Heart left ventricle (tissue), 13 donors: ENCODE data around the gene TROAP.

Experiments used
- POLR2A ChIP-seq, 2 donors: fragments of 450-650 bp; IDR thresholded peaks; one replicate each; pipeline ENCODE4 v1.6.1; 2017; ENCODE audit warnings: antibody characterized with exemption in 2 of 2, mild to moderate bottlenecking in 2 of 2, moderate library complexity in 2 of 2
- TF ChIP-seq, protein P1 (sequence below), 12 donors: fragments of 200-600 bp; sonication (generic) in 4 of 12; IDR thresholded peaks; one replicate each; pipeline versions ENCODE4 v1.5.0 to v1.8.0; 2018 to 2022; ENCODE audit warnings: antibody characterized with exemption in 12 of 12, mild to moderate bottlenecking in 5 of 12
- donor health status: ischemic (EF 13 %, LVEDD 7.1; RV severe dilation, severe dysfunction).
- donor health status: DM: no; HTN: yes; CAD: no.
- donor health status: DM: no; HTN: no; CAD: no.
- donor health status: ischemic (EF 25% LVEDD 6.9; RV normal size, moderate dysfunction).
- donor health status: ischemic (EF 25% LVEDD 5.7; RV mildly dilated, moderate dysfunction).
- donor health status: ischemic (EF 35%, LVEDD 5.7; RV mildly dilated, moderate dysfunction).
- donor health status: nonischemic (EF 11% LVEDD 7.7; RV severe dilation, severe dysfunction).
- donor health status: DM: yes; HTN: yes; CAD: no.
- donor health status: PGD.
- donor health status: ischemic (EF 29% LVEDD 5.4; RV normal size, mild dysfunction).
- donor health status: nonischemic (EF 23%, LVEDD 6.1; RV moderate dilation, normal function).

DNA sequence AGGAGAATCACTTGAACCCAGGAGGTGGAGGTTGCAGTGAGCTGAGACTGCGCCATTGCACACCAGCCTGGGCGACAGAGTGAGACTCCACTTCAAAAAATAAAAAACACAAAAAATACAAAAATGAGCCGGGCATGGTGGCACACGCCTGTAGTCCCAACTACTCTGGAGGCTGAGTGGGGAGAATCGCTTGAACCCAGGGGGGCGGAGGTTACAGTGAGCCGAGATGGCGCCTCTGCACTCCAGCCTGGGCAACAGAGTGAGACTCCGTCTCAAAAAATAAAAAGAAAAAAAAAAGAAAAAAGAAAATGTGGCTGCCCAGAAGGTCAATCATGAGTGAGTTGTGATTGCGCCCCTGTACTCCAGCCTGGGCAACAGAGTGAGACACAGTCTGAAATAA, 32.9 kb downstream of the TROAP start:
- TF ChIP-seq, protein P1, sequence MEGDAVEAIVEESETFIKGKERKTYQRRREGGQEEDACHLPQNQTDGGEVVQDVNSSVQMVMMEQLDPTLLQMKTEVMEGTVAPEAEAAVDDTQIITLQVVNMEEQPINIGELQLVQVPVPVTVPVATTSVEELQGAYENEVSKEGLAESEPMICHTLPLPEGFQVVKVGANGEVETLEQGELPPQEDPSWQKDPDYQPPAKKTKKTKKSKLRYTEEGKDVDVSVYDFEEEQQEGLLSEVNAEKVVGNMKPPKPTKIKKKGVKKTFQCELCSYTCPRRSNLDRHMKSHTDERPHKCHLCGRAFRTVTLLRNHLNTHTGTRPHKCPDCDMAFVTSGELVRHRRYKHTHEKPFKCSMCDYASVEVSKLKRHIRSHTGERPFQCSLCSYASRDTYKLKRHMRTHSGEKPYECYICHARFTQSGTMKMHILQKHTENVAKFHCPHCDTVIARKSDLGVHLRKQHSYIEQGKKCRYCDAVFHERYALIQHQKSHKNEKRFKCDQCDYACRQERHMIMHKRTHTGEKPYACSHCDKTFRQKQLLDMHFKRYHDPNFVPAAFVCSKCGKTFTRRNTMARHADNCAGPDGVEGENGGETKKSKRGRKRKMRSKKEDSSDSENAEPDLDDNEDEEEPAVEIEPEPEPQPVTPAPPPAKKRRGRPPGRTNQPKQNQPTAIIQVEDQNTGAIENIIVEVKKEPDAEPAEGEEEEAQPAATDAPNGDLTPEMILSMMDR (IDR thresholded peaks at IDR 0.05) = no peak
- no peak for TF ChIP-seq POLR2A (IDR thresholded peaks at IDR 0.05)
